ENCODE results near the gene DPH3. TPM values are rescaled to one million over a fixed set of nuclear protein-coding genes. Genes with fewer than 3 reads are reported as not detected.
A peak's percentile ranks its signal among the peaks of the same experiment; 100 is the strongest.

The DPH3 gene
- total RNA-seq, 1 experiment from 2014 or later, result 27.8 TPM

- TF ChIP-seq, protein P1, sequence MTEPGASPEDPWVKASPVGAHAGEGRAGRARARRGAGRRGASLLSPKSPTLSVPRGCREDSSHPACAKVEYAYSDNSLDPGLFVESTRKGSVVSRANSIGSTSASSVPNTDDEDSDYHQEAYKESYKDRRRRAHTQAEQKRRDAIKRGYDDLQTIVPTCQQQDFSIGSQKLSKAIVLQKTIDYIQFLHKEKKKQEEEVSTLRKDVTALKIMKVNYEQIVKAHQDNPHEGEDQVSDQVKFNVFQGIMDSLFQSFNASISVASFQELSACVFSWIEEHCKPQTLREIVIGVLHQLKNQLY (CRISPR knock-in tag; IDR thresholded peaks at IDR 0.05), result no peak
- peak; percentile 72 for TF ChIP-seq NFYB (CRISPR knock-in tag; conservative IDR thresholded peaks at IDR 0.05; ENCODE audit: low read depth)
- TF ChIP-seq TP53 (CRISPR knock-in tag; IDR thresholded peaks at IDR 0.05), result no peak
- TF ChIP-seq NFATC4 (CRISPR knock-in tag; IDR thresholded peaks at IDR 0.05), result no peak
- TF ChIP-seq TEAD1 (CRISPR knock-in tag; IDR thresholded peaks at IDR 0.05), result peak; percentile 20; the same call in 1 of the 2 replicates
- peak; percentile 94 for TF ChIP-seq SP1 (CRISPR knock-in tag; conservative IDR thresholded peaks at IDR 0.05)
- TF ChIP-seq ZNF232 (CRISPR knock-in tag; IDR thresholded peaks at IDR 0.05), result peak; percentile 78; the same call in 1 of the 2 replicates
- no peak for TF ChIP-seq AFF4 (CRISPR knock-in tag; IDR thresholded peaks at IDR 0.05; ENCODE audit: borderline replicate concordance)
- no peak for TF ChIP-seq ZNF317 (CRISPR knock-in tag; IDR thresholded peaks at IDR 0.05; ENCODE audit: borderline replicate concordance, low read depth)
- TF ChIP-seq, protein P2, sequence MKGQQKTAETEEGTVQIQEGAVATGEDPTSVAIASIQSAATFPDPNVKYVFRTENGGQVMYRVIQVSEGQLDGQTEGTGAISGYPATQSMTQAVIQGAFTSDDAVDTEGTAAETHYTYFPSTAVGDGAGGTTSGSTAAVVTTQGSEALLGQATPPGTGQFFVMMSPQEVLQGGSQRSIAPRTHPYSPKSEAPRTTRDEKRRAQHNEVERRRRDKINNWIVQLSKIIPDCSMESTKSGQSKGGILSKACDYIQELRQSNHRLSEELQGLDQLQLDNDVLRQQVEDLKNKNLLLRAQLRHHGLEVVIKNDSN (CRISPR knock-in tag; IDR thresholded peaks at IDR 0.05), result 0 out of 2 replicates have a peak, but pooled peaks have one; percentile 23
- peak; percentile 65; the same call in 1 of the 2 replicates for TF ChIP-seq MYBL2 (CRISPR knock-in tag; IDR thresholded peaks at IDR 0.05)
- TF ChIP-seq FOXP1 (CRISPR knock-in tag; IDR thresholded peaks at IDR 0.05; ENCODE audit: borderline replicate concordance), result 0 out of 2 replicates have a peak, but pooled peaks have one; percentile 20
- no peak for TF ChIP-seq ZNF138 (CRISPR knock-in tag; conservative IDR thresholded peaks at IDR 0.05)
- TF ChIP-seq ZNF396 (CRISPR knock-in tag; IDR thresholded peaks at IDR 0.05; ENCODE audit: borderline replicate concordance), result no peak
- no peak for TF ChIP-seq CBFB (CRISPR knock-in tag; IDR thresholded peaks at IDR 0.05; ENCODE audit: low read depth)
- TF ChIP-seq MXD4 (CRISPR knock-in tag; IDR thresholded peaks at IDR 0.05; ENCODE audit: borderline replicate concordance), result no peak
- peak; percentile 100 for TF ChIP-seq CREM (CRISPR knock-in tag; IDR thresholded peaks at IDR 0.05)
Measured at GRCh38 chr3:16264708-16265454, at the start of gene DPH3, which contains the start of gene OXNAD1 (continued).

DNA sequence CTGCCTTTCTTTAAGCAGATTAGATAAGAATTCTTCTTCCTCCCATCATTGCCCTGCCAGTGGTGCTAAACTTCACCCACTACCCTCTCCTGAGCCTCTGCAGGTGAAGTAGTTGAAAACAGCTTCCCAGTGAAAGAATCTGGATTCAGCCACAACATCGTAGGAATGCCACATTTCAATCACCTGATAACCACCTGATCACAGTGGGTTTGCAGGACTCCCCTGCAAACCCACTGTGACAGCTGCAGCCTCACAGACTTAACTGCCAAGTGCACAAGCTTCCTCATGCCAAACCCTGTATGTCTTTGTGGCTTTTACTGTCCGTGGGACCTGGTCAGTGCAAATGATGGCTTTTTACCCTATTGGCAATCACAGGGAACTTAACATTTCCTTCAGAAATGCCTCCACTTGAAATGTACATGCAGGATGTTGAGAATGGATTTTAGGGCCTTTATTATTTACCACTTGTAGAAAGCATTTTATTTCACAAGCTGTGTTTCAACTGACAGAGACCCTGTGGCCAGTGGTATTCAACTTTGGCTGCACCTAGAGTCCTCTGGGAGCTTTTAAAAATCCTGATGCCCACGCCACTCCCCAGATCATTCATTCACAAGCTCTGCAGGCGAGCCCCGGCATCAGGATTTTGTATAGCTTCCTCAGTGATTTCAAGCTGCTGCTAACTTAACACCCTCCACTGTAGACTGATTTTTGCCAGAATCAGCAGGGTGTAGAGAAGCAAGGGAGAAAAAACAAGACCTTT lies 49.3 kb upstream of the DPH3 start:
- peaks cover 25% of the 10 kb centered on the region for H3K4me1 Mint-ChIP-seq
- ChIA-PET POLR2A (no interaction called here), CTCF (interaction anchor here (0.9 kb wide), 1 partner anchor 24 kb away, joined by 4 read pairs; no protein-coding TSS in a partner anchor)
- DNase-seq (ENCODE audit: low spot score), result no peak
- no peak overlapping the region for H3K27ac Mint-ChIP-seq
- ATAC-seq, result no peak
- H3K4me3 Mint-ChIP-seq, result no peak overlapping the region
- peaks cover 13% of the 10 kb centered on the region; the same call in 1 of the 2 replicates for H3K36me3 Mint-ChIP-seq
- no peaks in the 10 kb centered on the region for H3K9me3 Mint-ChIP-seq
- H3K27me3 Mint-ChIP-seq (ENCODE audit: low read depth), result no peaks in the 10 kb centered on the region
- TF ChIP-seq, protein P3, sequence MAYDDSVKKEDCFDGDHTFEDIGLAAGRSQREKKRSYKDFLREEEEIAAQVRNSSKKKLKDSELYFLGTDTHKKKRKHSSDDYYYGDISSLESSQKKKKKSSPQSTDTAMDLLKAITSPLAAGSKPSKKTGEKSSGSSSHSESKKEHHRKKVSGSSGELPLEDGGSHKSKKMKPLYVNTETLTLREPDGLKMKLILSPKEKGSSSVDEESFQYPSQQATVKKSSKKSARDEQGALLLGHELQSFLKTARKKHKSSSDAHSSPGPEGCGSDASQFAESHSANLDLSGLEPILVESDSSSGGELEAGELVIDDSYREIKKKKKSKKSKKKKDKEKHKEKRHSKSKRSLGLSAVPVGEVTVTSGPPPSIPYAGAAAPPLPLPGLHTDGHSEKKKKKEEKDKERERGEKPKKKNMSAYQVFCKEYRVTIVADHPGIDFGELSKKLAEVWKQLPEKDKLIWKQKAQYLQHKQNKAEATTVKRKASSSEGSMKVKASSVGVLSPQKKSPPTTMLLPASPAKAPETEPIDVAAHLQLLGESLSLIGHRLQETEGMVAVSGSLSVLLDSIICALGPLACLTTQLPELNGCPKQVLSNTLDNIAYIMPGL (CRISPR knock-in tag; IDR thresholded peaks at IDR 0.05), result no peak
- TF ChIP-seq, protein P4, sequence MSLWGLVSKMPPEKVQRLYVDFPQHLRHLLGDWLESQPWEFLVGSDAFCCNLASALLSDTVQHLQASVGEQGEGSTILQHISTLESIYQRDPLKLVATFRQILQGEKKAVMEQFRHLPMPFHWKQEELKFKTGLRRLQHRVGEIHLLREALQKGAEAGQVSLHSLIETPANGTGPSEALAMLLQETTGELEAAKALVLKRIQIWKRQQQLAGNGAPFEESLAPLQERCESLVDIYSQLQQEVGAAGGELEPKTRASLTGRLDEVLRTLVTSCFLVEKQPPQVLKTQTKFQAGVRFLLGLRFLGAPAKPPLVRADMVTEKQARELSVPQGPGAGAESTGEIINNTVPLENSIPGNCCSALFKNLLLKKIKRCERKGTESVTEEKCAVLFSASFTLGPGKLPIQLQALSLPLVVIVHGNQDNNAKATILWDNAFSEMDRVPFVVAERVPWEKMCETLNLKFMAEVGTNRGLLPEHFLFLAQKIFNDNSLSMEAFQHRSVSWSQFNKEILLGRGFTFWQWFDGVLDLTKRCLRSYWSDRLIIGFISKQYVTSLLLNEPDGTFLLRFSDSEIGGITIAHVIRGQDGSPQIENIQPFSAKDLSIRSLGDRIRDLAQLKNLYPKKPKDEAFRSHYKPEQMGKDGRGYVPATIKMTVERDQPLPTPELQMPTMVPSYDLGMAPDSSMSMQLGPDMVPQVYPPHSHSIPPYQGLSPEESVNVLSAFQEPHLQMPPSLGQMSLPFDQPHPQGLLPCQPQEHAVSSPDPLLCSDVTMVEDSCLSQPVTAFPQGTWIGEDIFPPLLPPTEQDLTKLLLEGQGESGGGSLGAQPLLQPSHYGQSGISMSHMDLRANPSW (CRISPR knock-in tag; conservative IDR thresholded peaks at IDR 0.05; ENCODE audit: low read depth), result no peak
- no peak for TF ChIP-seq OVOL2 (CRISPR knock-in tag; IDR thresholded peaks at IDR 0.05; ENCODE audit: borderline replicate concordance)
- TF ChIP-seq, protein P5, sequence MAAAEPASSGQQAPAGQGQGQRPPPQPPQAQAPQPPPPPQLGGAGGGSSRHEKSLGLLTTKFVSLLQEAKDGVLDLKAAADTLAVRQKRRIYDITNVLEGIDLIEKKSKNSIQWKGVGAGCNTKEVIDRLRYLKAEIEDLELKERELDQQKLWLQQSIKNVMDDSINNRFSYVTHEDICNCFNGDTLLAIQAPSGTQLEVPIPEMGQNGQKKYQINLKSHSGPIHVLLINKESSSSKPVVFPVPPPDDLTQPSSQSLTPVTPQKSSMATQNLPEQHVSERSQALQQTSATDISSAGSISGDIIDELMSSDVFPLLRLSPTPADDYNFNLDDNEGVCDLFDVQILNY (CRISPR knock-in tag; IDR thresholded peaks at IDR 0.05), result no peak
- no peak for TF ChIP-seq CREM (CRISPR knock-in tag; IDR thresholded peaks at IDR 0.05)
